ENCODE data around the gene TPST1.

GRCh38 chr7:66237906-66238772, 33.0 kb downstream of the TPST1 start:
- no peak for TF ChIP-seq CTCF (IDR thresholded peaks at IDR 0.05)
- no peak for TF ChIP-seq POLR2AphosphoS5 (IDR thresholded peaks at IDR 0.05; ENCODE audit: low read depth, low read length)
- TF ChIP-seq SIN3A (IDR thresholded peaks at IDR 0.05; ENCODE audit: borderline replicate concordance, insufficient read depth, low read depth, low read length) = no peak
- TF ChIP-seq TCF7L2 (IDR thresholded peaks at IDR 0.05; ENCODE audit: low read depth, low read length) = no peak
- TF ChIP-seq REST (IDR thresholded peaks at IDR 0.05; ENCODE audit: insufficient read depth in 1 of 2, low read depth in 2 of 2, low read length in 1 of 2) = no peak
